BLaER1 (cell line): ENCODE results near the gene PLA2G4B.
A peak's percentile ranks its signal among the peaks of the same experiment; 100 is the strongest.

Experiments
- H3K27ac ChIP-seq: shearing (Covaris generic); formaldehyde crosslinking; 2 replicates; pipeline ENCODE4 v1.8.1; 2022
- H3K27me3 ChIP-seq: shearing (Covaris generic); formaldehyde crosslinking; 2 replicates; pipeline ENCODE4 v1.8.1; 2022
- H3K36me3 ChIP-seq: shearing (Covaris generic); formaldehyde crosslinking; 2 replicates; pipeline ENCODE4 v1.8.1; 2022
- H3K4me1 ChIP-seq: shearing (Covaris generic); formaldehyde crosslinking; 2 replicates; pipeline ENCODE4 v1.8.1; 2022
- H3K4me2 ChIP-seq: shearing (Covaris generic); formaldehyde crosslinking; 2 replicates; pipeline ENCODE4 v1.8.1; 2022
- H3K4me3 ChIP-seq: shearing (Covaris generic); formaldehyde crosslinking; 2 replicates; pipeline ENCODE4 v1.8.1; 2022
- H3K9ac ChIP-seq: shearing (Covaris generic); formaldehyde crosslinking; 2 replicates; pipeline ENCODE4 v1.8.1; 2022
- H3K9me3 ChIP-seq: shearing (Covaris generic); formaldehyde crosslinking; 2 replicates; pipeline ENCODE4 v1.8.1; 2022
- H4K20me1 ChIP-seq: shearing (Covaris generic); formaldehyde crosslinking; 2 replicates; pipeline ENCODE4 v1.8.1; 2022
- Cebpa-rat ChIP-seq: shearing (Covaris generic); IDR thresholded peaks from 2 replicates; pipeline ENCODE4 v1.8.1; 2022

Gene PLA2G4B

DNA sequence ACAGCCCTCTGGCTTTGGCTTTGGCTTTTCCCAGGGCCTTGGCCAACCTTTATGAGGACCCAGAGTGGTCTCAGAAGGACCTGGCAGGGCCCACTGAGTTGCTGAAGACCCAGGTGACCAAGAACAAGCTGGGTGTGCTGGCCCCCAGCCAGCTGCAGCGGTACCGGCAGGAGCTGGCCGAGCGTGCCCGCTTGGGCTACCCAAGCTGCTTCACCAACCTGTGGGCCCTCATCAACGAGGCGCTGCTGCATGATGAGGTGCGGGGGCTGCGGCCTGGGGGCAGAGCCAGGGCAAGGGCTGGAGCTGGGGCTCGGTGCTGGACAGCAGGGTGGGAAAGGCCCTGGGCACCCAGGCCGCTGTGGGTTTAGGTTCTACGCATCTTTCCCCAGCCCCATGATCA is 6.2 kb downstream of the PLA2G4B start:
- H3K27ac ChIP-seq: no peak overlapping the region
- no peak overlapping the region for H3K4me2 ChIP-seq
- H4K20me1 ChIP-seq: peaks cover 6% of the 10 kb centered on the region; the same call in 1 of the 2 replicates
- H3K4me1 ChIP-seq: peaks cover 37% of the 10 kb centered on the region
- H3K27me3 ChIP-seq: no peaks in the 10 kb centered on the region
- no peak overlapping the region for H3K4me3 ChIP-seq
- peaks cover 70% of the 10 kb centered on the region for H3K36me3 ChIP-seq
- H3K9me3 ChIP-seq: no peaks in the 10 kb centered on the region
- no peak overlapping the region for H3K9ac ChIP-seq
- TF ChIP-seq Cebpa-rat: no peak

DNA sequence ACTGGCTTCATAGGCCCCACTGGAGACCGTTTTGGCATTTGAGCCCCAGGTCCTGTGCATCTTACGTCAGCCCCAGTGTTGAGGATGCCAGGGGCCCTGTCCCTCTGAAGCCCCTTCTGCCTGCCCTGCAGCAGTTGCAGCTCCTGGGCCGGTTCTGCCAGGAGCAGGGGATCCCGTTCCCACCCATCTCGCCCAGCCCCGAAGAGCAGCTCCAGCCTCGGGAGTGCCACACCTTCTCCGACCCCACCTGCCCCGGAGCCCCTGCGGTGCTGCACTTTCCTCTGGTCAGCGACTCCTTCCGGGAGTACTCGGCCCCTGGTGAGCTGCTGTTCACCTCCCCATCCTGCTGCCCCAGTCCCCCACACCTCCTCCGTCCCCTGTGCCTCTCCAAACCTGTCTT is 8.6 kb downstream of the PLA2G4B start:
- Histone ChIP-seq H3K4me1 (peaks cover 27% of the 10 kb centered on the region), H3K9ac (no peak overlapping the region), H3K4me2 (no peak overlapping the region), H3K4me3 (no peak overlapping the region), H3K27ac (no peak overlapping the region), H3K36me3 (peaks cover 62% of the 10 kb centered on the region), H3K9me3 (no peaks in the 10 kb centered on the region), H4K20me1 (peaks cover 6% of the 10 kb centered on the region; the same call in 1 of the 2 replicates), H3K27me3 (peaks cover 8% of the 10 kb centered on the region)
- no peak for TF ChIP-seq Cebpa-rat

- Histone ChIP-seq H3K9ac (no peak overlapping the region), H3K4me1 (peaks cover 22% of the 10 kb centered on the region), H4K20me1 (peaks cover 6% of the 10 kb centered on the region; the same call in 1 of the 2 replicates), H3K36me3 (peaks cover 62% of the 10 kb centered on the region), H3K4me3 (no peak overlapping the region), H3K9me3 (no peaks in the 10 kb centered on the region), H3K27me3 (peaks cover 8% of the 10 kb centered on the region), H3K27ac (no peak overlapping the region), H3K4me2 (no peak overlapping the region)
- TF ChIP-seq Cebpa-rat: no peak
These were observed 9.3 kb downstream of the PLA2G4B start for GRCh38 chr15:41847981-41848380.

- Histone ChIP-seq H3K36me3 (peaks cover 57% of the 10 kb centered on the region), H3K9me3 (no peaks in the 10 kb centered on the region), H4K20me1 (peaks cover 6% of the 10 kb centered on the region; the same call in 1 of the 2 replicates), H3K27me3 (peaks cover 8% of the 10 kb centered on the region), H3K4me3 (no peak overlapping the region), H3K4me1 (peaks cover 16% of the 10 kb centered on the region), H3K4me2 (no peak overlapping the region), H3K9ac (no peak overlapping the region), H3K27ac (no peak overlapping the region)
- no peak for TF ChIP-seq Cebpa-rat
These were observed 10.0 kb downstream of the PLA2G4B start for GRCh38 chr15:41848631-41849030.

DNA sequence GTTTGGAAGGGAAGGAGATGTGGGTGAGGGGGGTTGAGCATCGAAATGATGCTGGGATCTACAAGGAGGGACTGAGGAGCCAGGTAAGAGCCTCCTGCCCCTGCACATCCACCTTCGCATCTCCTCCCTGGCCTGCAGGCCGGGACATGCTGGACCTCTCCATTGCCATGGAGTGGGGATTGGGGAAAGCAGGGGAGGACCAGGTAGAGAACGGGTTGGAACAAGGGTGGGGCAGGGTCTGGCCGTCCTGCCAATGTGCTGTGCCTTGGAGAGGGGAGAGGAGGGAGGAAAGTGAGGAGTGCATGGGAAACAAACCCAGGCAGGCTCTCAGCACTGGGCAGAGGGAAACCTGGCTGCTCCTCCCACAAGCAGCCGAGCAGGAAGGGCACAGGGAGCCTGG is 10.6 kb downstream of the PLA2G4B start:
- Histone ChIP-seq H3K4me3 (no peak overlapping the region), H3K27me3 (peaks cover 8% of the 10 kb centered on the region), H3K9ac (no peak overlapping the region), H3K27ac (no peak overlapping the region), H3K36me3 (peaks cover 52% of the 10 kb centered on the region), H4K20me1 (peaks cover 6% of the 10 kb centered on the region; the same call in 1 of the 2 replicates), H3K4me2 (no peak overlapping the region), H3K4me1 (peaks cover 14% of the 10 kb centered on the region), H3K9me3 (no peaks in the 10 kb centered on the region)
- no peak for TF ChIP-seq Cebpa-rat

DNA sequence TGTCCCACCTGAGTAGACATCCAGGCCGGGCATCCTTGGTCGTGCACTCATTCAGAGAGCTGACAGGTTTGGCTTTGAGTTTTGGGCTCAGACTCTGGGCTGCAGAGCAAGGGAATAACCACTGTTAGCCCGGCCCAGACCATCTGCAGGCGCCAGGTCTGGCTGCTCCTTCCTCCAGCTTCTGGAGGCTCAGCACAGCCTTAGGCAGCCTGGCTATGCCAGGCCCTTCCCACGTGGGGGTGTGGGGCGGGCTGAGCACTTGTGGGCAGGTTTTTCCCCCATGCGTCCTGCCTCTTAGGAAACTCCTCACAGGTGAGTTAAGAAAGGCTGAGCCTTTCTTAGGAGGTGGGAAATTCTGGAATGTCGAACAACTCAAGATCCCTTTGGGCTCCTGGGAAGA is 11.2 kb downstream of the PLA2G4B start:
- Histone ChIP-seq H3K9ac (no peak overlapping the region), H3K9me3 (no peaks in the 10 kb centered on the region), H3K27ac (no peak overlapping the region), H3K27me3 (peaks cover 8% of the 10 kb centered on the region), H3K36me3 (peaks cover 45% of the 10 kb centered on the region), H4K20me1 (peaks cover 6% of the 10 kb centered on the region; the same call in 1 of the 2 replicates), H3K4me3 (no peak overlapping the region), H3K4me2 (peak overlapping the region; percentile 63; the same call in 1 of the 2 replicates), H3K4me1 (peaks cover 17% of the 10 kb centered on the region)
- no peak for TF ChIP-seq Cebpa-rat

DNA sequence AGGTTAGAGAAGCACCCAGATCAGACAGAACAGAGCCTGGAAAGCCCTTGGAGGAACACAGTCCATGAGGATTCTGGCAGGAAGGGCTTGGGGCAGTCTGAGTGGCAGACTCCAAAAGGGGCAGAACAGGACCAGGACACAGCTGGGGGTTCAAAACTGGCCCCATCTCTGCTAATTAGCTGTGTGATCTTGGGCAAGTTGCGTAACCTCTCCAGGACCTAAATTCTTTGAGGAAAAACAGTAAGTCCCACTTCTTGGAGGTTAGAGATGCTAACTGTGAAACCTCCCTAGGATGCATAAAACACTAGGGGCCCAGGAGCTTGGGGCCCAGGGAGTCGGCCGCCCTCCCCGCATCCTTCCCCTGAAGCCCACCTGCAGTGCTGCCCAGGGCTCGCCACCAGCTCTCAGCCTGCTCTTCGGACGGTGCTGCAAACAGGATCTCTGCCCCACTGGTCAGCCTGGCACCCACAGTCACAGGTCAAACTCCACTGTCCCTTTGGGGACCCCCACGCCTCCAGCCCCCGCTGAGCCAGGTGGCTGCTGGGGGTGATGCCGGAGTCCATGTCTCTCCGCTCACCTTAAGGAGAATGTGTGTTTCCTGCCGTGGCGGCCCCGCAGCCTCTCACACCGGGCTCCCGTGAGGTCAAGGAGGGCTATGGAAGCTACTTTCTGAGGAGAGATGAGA is 12.0 kb downstream of the PLA2G4B start:
- Histone ChIP-seq H3K9ac (no peak overlapping the region), H3K4me1 (peaks cover 25% of the 10 kb centered on the region), H3K27me3 (peaks cover 8% of the 10 kb centered on the region), H3K4me3 (no peak overlapping the region), H3K36me3 (peaks cover 37% of the 10 kb centered on the region), H4K20me1 (peaks cover 6% of the 10 kb centered on the region; the same call in 1 of the 2 replicates), H3K4me2 (peak overlapping the region; percentile 63), H3K9me3 (no peaks in the 10 kb centered on the region), H3K27ac (no peak overlapping the region)
- TF ChIP-seq Cebpa-rat: peak; percentile 85

- H3K4me3 ChIP-seq: no peak overlapping the region
- peaks cover 8% of the 10 kb centered on the region for H3K27me3 ChIP-seq
- H3K9me3 ChIP-seq: no peaks in the 10 kb centered on the region
- no peak overlapping the region for H3K9ac ChIP-seq
- TF ChIP-seq Cebpa-rat: no peak
- H4K20me1 ChIP-seq: peaks cover 6% of the 10 kb centered on the region; the same call in 1 of the 2 replicates
- H3K27ac ChIP-seq: no peak overlapping the region
- H3K4me2 ChIP-seq: peak overlapping the region; percentile 63
- peaks cover 32% of the 10 kb centered on the region for H3K36me3 ChIP-seq
- peaks cover 30% of the 10 kb centered on the region for H3K4me1 ChIP-seq
These were observed 12.5 kb downstream of the PLA2G4B start for GRCh38 chr15:41851167-41851523.

GRCh38 chr15:41851755-41852370 is 13.2 kb downstream of the PLA2G4B start:
- no peak overlapping the region for H3K9ac ChIP-seq
- H3K4me2 ChIP-seq: no peak overlapping the region
- no peak overlapping the region for H3K27ac ChIP-seq
- H3K27me3 ChIP-seq: peaks cover 8% of the 10 kb centered on the region
- no peak for TF ChIP-seq Cebpa-rat
- H3K4me3 ChIP-seq: no peak overlapping the region
- H4K20me1 ChIP-seq: peaks cover 6% of the 10 kb centered on the region; the same call in 1 of the 2 replicates
- H3K9me3 ChIP-seq: no peaks in the 10 kb centered on the region
- H3K4me1 ChIP-seq: peaks cover 35% of the 10 kb centered on the region
- peaks cover 25% of the 10 kb centered on the region for H3K36me3 ChIP-seq

- Histone ChIP-seq H3K9me3 (no peaks in the 10 kb centered on the region), H3K27ac (no peak overlapping the region), H3K9ac (no peak overlapping the region), H3K4me1 (peaks cover 35% of the 10 kb centered on the region), H3K4me2 (no peak overlapping the region), H4K20me1 (peaks cover 6% of the 10 kb centered on the region; the same call in 1 of the 2 replicates), H3K4me3 (no peak overlapping the region), H3K27me3 (peaks cover 8% of the 10 kb centered on the region), H3K36me3 (peaks cover 14% of the 10 kb centered on the region)
- no peak for TF ChIP-seq Cebpa-rat
These were observed 14.3 kb downstream of the PLA2G4B start for GRCh38 chr15:41852736-41853590.
